Breast epithelium (tissue), 4 donors: ENCODE data around the gene LBX2. TPM values are rescaled to one million over a fixed set of nuclear protein-coding genes. Genes with fewer than 3 reads are reported as not detected.
"Not testable (repeated sequence)": the region's sequence is repeated elsewhere in the genome, so short reads cannot be mapped to it uniquely, and the experiment has no call there.

Source experiments
- DNase-seq, 2 donors: peaks; one replicate each; pipeline ENCODE4 v3.0.0-alpha.2; 2019; ENCODE audit warnings: low spot score in 2 of 2
- H3K27ac ChIP-seq, 2 donors: fragments of 200-600 bp; sonication (generic) in 1 of 2; one replicate each; pipeline ENCODE4 v1.5.1; 2016 to 2019; ENCODE audit warnings: mild to moderate bottlenecking in 1 of 2
- H3K27me3 ChIP-seq, 2 donors: fragments of 200-600 bp; sonication (generic) in 1 of 2; one replicate each; pipeline versions ENCODE4 v1.5.1 to v1.6.0; 2017 to 2019; ENCODE audit warnings: control low read depth in 1 of 2, mild to moderate bottlenecking in 1 of 2
- H3K36me3 ChIP-seq: fragments of 200-600 bp; one replicate; pipeline ENCODE4 v1.5.1; 2019
- H3K4me1 ChIP-seq, 2 donors: fragments of 200-600 bp; sonication (generic); one replicate each; pipeline ENCODE4 v1.5.1; 2016 to 2019; ENCODE audit warnings: control low read depth in 1 of 2
- H3K4me3 ChIP-seq, 3 donors: fragments of 200-600 bp; sonication (generic); 1 replicate in 2 of 3; 2 replicates in 1 of 3; pipeline ENCODE4 v1.5.1; 2016 to 2019; ENCODE audit warnings: mild to moderate bottlenecking in 3 of 3, moderate library complexity in 2 of 3
- H3K9me3 ChIP-seq, 2 donors: fragments of 200-600 bp; sonication (generic) in 1 of 2; one replicate each; pipeline ENCODE4 v1.5.1; 2016 to 2019; ENCODE audit warnings: control low read depth in 1 of 2
- CTCF ChIP-seq, 3 donors: fragments of 450-650 bp; IDR thresholded peaks; one replicate each; pipeline ENCODE4 v1.5.1; 2016 to 2017; ENCODE audit warnings: antibody characterized with exemption in 3 of 3, mild to moderate bottlenecking in 3 of 3, moderate library complexity in 3 of 3
- POLR2A ChIP-seq: fragments of 450-650 bp; IDR thresholded peaks from one replicate; pipeline ENCODE4 v1.6.1; 2016; ENCODE audit warnings: antibody characterized with exemption, mild to moderate bottlenecking, moderate library complexity
- POLR2AphosphoS5 ChIP-seq, 3 donors: sonication (generic); formaldehyde crosslinking; IDR thresholded peaks; one replicate each; pipeline ENCODE4 v1.6.1; 2017; ENCODE audit warnings: antibody characterized with exemption in 3 of 3
- intact Hi-C: fragments of 100-400 bp; cut with DNase I; formaldehyde crosslinking; loops from one replicate; pipeline ENCODE4 v1.15.1; 2023; ENCODE audit warnings: low total_unique reads
- total RNA-seq, 3 donors: library from RNA; depleted of rRNA; stranded (reverse); fragments of >200 nt; gene quantifications; one replicate each; pipeline ENCODE4 v1.1.0, GENCODE V29; 2016

LBX2 gene
- total RNA-seq, 3 donors from 2014 or later, result 0.29 to 4.6 (median 1.3) TPM

GRCh38 chr2:74462054-74462785 is 37.2 kb downstream of the LBX2 start:
- intact Hi-C loops, result no loop called here
- DNase-seq, result no peak
- H3K9me3 ChIP-seq, result no peaks in the 10 kb centered on the region
- no peak overlapping the region for H3K4me3 ChIP-seq
- peaks cover 8 to 9% of the 10 kb centered on the region in 2 donors for H3K4me1 ChIP-seq
- H3K27ac ChIP-seq, result no peak overlapping the region
- TF ChIP-seq POLR2AphosphoS5 (IDR thresholded peaks at IDR 0.05) (no peak), CTCF (IDR thresholded peaks at IDR 0.05) (no peak), POLR2A (no peak)
- H3K27me3 ChIP-seq, result no peaks in the 10 kb centered on the region
- no peaks in the 10 kb centered on the region for H3K36me3 ChIP-seq

GRCh38 chr2:74461187-74462053 is 38.0 kb downstream of the LBX2 start:
- Histone ChIP-seq H3K27ac (no peak overlapping the region), H3K4me1 (peaks cover 12 to 13% of the 10 kb centered on the region in 2 donors), H3K9me3 (no peaks in the 10 kb centered on the region), H3K27me3 (no peaks in the 10 kb centered on the region), H3K36me3 (no peaks in the 10 kb centered on the region), H3K4me3 (no peak overlapping the region)
- no peak for DNase-seq
- intact Hi-C loops, result no loop called here
- TF ChIP-seq CTCF (IDR thresholded peaks at IDR 0.05) (no peak), POLR2A (no peak), POLR2AphosphoS5 (IDR thresholded peaks at IDR 0.05) (no peak)

- H3K9me3 ChIP-seq, intact Hi-C loops, H3K36me3 ChIP-seq, H3K27ac ChIP-seq, DNase-seq, H3K4me3 ChIP-seq, H3K27me3 ChIP-seq: not testable (repeated sequence)
- peaks cover 13 to 24% of the 10 kb centered on the region in 2 donors for H3K4me1 ChIP-seq
These were observed 39.2 kb downstream of the LBX2 start for GRCh38 chr2:74460187-74460586.

- H3K27me3 ChIP-seq, DNase-seq, H3K27ac ChIP-seq, intact Hi-C loops, H3K36me3 ChIP-seq, H3K9me3 ChIP-seq: not testable (repeated sequence)
- peak overlapping the region in 2 of 3 donors; percentile 69 to 87 for H3K4me3 ChIP-seq
- H3K4me1 ChIP-seq, result peaks cover 13 to 24% of the 10 kb centered on the region in 2 donors
These were observed 39.8 kb downstream of the LBX2 start for GRCh38 chr2:74459503-74460118.

- no peaks in the 10 kb centered on the region for H3K9me3 ChIP-seq
- intact Hi-C loops, result no loop called here
- peaks cover 9 to 18% of the 10 kb centered on the region in 2 donors for H3K4me1 ChIP-seq
- no peak for DNase-seq
- TF ChIP-seq POLR2A (no peak), POLR2AphosphoS5 (IDR thresholded peaks at IDR 0.05) (no peak), CTCF (IDR thresholded peaks at IDR 0.05) (no peak)
- peak overlapping the region; percentile 90 to 98 for H3K27ac ChIP-seq
- H3K4me3 ChIP-seq, result peak overlapping the region; percentile 69 to 87 (median 71)
- no peaks in the 10 kb centered on the region for H3K36me3 ChIP-seq
- no peaks in the 10 kb centered on the region for H3K27me3 ChIP-seq
These were observed 40.5 kb downstream of the LBX2 start for GRCh38 chr2:74458938-74459363.
